ENCODE results near the gene TRDN.

The TRDN gene

GRCh38 chr6:123526128-123526527 is 110.6 kb downstream of the TRDN start:
- Histone ChIP-seq H3K36me3 (ENCODE audit: insufficient read depth, low read length) (no peaks in the 10 kb centered on the region), H3K4me3 (ENCODE audit: low read depth, low read length, poor library complexity, severe bottlenecking) (no peak overlapping the region), H3K9me3 (ENCODE audit: low read length) (no peaks in the 10 kb centered on the region), H2AFZ (ENCODE audit: low read length) (no peak overlapping the region), H3K9me2 (ENCODE audit: low read depth, low read length) (no peaks in the 10 kb centered on the region), H3F3A (ENCODE audit: insufficient read depth, low read length) (no peaks in the 10 kb centered on the region), H3K4me1 (ENCODE audit: insufficient read depth, low read length, severe bottlenecking) (no peaks in the 10 kb centered on the region), H3K9ac (ENCODE audit: low read length) (no peak overlapping the region), H4K20me1 (ENCODE audit: insufficient read depth, low read length) (no peaks in the 10 kb centered on the region), H3K4me2 (ENCODE audit: low read length) (no peak overlapping the region), H3K27ac (ENCODE audit: low read depth, low read length, poor library complexity, severe bottlenecking) (no peak overlapping the region), H3K27me3 (ENCODE audit: insufficient read depth, low read length) (no peaks in the 10 kb centered on the region), H3K79me2 (ENCODE audit: insufficient read depth, low read length) (no peaks in the 10 kb centered on the region)
- TF ChIP-seq CTCF (IDR thresholded peaks at IDR 0.05; ENCODE audit: low read length) = no peak
- no peak for TF ChIP-seq EZH2 (IDR thresholded peaks at IDR 0.05; ENCODE audit: borderline replicate concordance, low read length)

- TF ChIP-seq CTCF (IDR thresholded peaks at IDR 0.05; ENCODE audit: low read length) = no peak
- no peak overlapping the region for H2AFZ ChIP-seq (ENCODE audit: low read length)
- H3K4me1 ChIP-seq (ENCODE audit: insufficient read depth, low read length, severe bottlenecking) = no peaks in the 10 kb centered on the region
- H3K27me3 ChIP-seq (ENCODE audit: insufficient read depth, low read length) = no peaks in the 10 kb centered on the region
- H3K4me3 ChIP-seq (ENCODE audit: low read depth, low read length, poor library complexity, severe bottlenecking) = no peak overlapping the region
- H3K9ac ChIP-seq (ENCODE audit: low read length) = no peak overlapping the region
- no peak overlapping the region for H3K4me2 ChIP-seq (ENCODE audit: low read length)
- no peaks in the 10 kb centered on the region for H3K9me2 ChIP-seq (ENCODE audit: low read depth, low read length)
- H3K79me2 ChIP-seq (ENCODE audit: insufficient read depth, low read length) = no peaks in the 10 kb centered on the region
- H3K27ac ChIP-seq (ENCODE audit: low read depth, low read length, poor library complexity, severe bottlenecking) = no peak overlapping the region
- no peaks in the 10 kb centered on the region for H3F3A ChIP-seq (ENCODE audit: insufficient read depth, low read length)
- H3K36me3 ChIP-seq (ENCODE audit: insufficient read depth, low read length) = no peaks in the 10 kb centered on the region
- no peaks in the 10 kb centered on the region for H4K20me1 ChIP-seq (ENCODE audit: insufficient read depth, low read length)
- H3K9me3 ChIP-seq (ENCODE audit: low read length) = no peaks in the 10 kb centered on the region
These were observed 112.0 kb downstream of the TRDN start for GRCh38 chr6:123524781-123525180.

GRCh38 chr6:123520217-123520616 is 116.5 kb downstream of the TRDN start:
- H3K36me3 ChIP-seq (ENCODE audit: insufficient read depth, low read length) = no peaks in the 10 kb centered on the region
- H3K9me2 ChIP-seq (ENCODE audit: low read depth, low read length) = no peaks in the 10 kb centered on the region
- no peak overlapping the region for H3K27ac ChIP-seq (ENCODE audit: low read depth, low read length, poor library complexity, severe bottlenecking)
- no peak overlapping the region for H3K4me2 ChIP-seq (ENCODE audit: low read length)
- no peaks in the 10 kb centered on the region for H3K79me2 ChIP-seq (ENCODE audit: insufficient read depth, low read length)
- no peaks in the 10 kb centered on the region for H3K9me3 ChIP-seq (ENCODE audit: low read length)
- H3F3A ChIP-seq (ENCODE audit: insufficient read depth, low read length) = no peaks in the 10 kb centered on the region
- H2AFZ ChIP-seq (ENCODE audit: low read length) = no peak overlapping the region
- no peak overlapping the region for H3K9ac ChIP-seq (ENCODE audit: low read length)
- H3K4me3 ChIP-seq (ENCODE audit: low read depth, low read length, poor library complexity, severe bottlenecking) = no peak overlapping the region
- no peaks in the 10 kb centered on the region for H3K4me1 ChIP-seq (ENCODE audit: insufficient read depth, low read length, severe bottlenecking)
- TF ChIP-seq EZH2 (IDR thresholded peaks at IDR 0.05; ENCODE audit: borderline replicate concordance, low read length) (no peak), CTCF (IDR thresholded peaks at IDR 0.05; ENCODE audit: low read length) (no peak)
- H4K20me1 ChIP-seq (ENCODE audit: insufficient read depth, low read length) = no peaks in the 10 kb centered on the region
- no peaks in the 10 kb centered on the region for H3K27me3 ChIP-seq (ENCODE audit: insufficient read depth, low read length)
